ENCODE data around the gene MXD1. TPM values are rescaled to one million over a fixed set of nuclear protein-coding genes. Genes with fewer than 3 reads are reported as not detected.

The MXD1 gene
- total RNA-seq, 1 experiment from 2014 or later = 6.5 TPM

DNA sequence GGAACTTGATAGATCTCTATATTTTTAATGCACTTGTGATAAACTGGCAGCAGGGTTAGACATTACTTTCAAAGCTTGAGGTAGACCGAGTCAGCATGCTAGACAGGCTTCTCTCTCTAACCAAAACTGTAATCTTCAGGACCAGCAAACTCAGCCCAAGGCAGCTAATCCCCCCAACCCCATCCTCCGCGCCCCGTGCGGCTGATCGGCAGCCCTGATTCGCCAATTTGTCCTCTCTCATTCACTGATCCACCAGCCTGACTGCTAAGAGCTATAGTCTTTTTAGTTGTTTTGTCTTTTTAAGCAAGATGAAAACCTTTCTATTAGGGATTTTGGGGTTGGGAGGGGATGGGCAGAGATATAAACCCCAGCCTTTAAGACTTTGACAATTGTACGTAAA lies 25.8 kb downstream of the MXD1 start:
- H3K9me3 ChIP-seq (ENCODE audit: control insufficient read depth, insufficient read depth, low read depth, low read length) = no peaks in the 10 kb centered on the region
- intact Hi-C loops (cut with micrococcal nuclease; ENCODE audit: unreplicated experiment) = no loop called here

DNA sequence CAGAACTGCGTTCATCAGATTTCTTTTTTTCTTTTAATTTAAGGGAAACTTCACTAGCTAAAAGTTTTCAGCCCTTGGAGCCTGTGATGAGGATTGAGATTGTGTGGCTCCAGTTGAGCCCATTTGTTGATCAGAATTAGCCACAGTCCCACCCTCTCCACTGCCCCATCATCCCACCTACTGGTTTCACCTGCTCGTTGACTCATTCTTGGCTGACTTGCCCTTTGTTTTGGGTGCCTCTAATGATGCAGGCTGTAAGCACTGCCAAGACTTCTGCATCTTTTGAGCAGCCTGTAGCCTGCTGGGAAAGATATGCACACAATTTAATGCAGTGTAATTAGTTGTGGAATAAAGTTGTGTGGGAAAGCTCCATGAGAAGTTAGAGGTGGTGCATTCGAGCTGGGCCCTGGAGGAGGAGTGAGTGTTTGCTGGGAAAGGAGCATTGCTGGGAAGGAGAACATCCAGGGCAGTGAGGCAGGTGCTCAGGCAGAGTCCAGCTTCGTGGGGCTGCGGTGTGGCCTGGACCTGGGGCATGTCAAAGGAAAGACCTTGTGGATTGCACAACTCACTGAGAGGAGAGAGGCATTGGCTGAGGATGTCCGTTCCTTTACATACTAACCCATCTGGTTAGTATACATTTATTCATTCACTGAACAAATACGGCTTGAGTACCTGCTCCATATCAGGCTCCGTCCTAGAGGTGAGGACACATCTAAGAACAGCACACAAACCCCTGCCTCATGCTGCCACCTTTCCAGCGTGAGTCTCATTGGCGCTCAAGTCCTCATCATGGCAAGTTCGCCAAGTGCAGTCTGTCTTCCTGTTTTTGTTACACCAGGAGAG lies 28.3 kb downstream of the MXD1 start:
- POLR2A ChIA-PET = no interaction called here
- Histone ChIP-seq H3K36me3 (ENCODE audit: control insufficient read depth, insufficient read depth, low read length) (no peaks in the 10 kb centered on the region), H3K4me3 (ENCODE audit: low read depth in 2 of 2, low read length in 2 of 2) (no peak overlapping the region), H3K4me1 (ENCODE audit: control insufficient read depth, insufficient read depth, low read length) (peaks cover 22% of the 10 kb centered on the region), H3K27ac (ENCODE audit: low read length) (no peak overlapping the region), H3K9me3 (ENCODE audit: control insufficient read depth, insufficient read depth, low read depth, low read length) (no peaks in the 10 kb centered on the region), H3K27me3 (ENCODE audit: control insufficient read depth, insufficient read depth, low read length) (no peaks in the 10 kb centered on the region)
- DNase-seq (ENCODE audit: low read depth, low spot score) (no peak), ATAC-seq (no peak)
- in situ Hi-C loops (cut with HindIII; ENCODE audit: low pct_unique_long_range_greater_than_20kb, low sequenced_read_pairs) (no loop called here), intact Hi-C loops (cut with micrococcal nuclease; ENCODE audit: unreplicated experiment) (no loop called here)
- no TSS peak for BruUV-seq (replicated peaks)
- TF ChIP-seq, protein P1, sequence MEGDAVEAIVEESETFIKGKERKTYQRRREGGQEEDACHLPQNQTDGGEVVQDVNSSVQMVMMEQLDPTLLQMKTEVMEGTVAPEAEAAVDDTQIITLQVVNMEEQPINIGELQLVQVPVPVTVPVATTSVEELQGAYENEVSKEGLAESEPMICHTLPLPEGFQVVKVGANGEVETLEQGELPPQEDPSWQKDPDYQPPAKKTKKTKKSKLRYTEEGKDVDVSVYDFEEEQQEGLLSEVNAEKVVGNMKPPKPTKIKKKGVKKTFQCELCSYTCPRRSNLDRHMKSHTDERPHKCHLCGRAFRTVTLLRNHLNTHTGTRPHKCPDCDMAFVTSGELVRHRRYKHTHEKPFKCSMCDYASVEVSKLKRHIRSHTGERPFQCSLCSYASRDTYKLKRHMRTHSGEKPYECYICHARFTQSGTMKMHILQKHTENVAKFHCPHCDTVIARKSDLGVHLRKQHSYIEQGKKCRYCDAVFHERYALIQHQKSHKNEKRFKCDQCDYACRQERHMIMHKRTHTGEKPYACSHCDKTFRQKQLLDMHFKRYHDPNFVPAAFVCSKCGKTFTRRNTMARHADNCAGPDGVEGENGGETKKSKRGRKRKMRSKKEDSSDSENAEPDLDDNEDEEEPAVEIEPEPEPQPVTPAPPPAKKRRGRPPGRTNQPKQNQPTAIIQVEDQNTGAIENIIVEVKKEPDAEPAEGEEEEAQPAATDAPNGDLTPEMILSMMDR (IDR thresholded peaks at IDR 0.05) = no peak
- TF ChIP-seq SIN3A (IDR thresholded peaks at IDR 0.05; ENCODE audit: borderline replicate concordance, insufficient read depth, low read depth, low read length) (no peak), TCF7L2 (IDR thresholded peaks at IDR 0.05; ENCODE audit: low read depth, low read length) (no peak), POLR2AphosphoS5 (IDR thresholded peaks at IDR 0.05; ENCODE audit: low read depth, low read length) (no peak)
- TF ChIP-seq, protein P2, sequence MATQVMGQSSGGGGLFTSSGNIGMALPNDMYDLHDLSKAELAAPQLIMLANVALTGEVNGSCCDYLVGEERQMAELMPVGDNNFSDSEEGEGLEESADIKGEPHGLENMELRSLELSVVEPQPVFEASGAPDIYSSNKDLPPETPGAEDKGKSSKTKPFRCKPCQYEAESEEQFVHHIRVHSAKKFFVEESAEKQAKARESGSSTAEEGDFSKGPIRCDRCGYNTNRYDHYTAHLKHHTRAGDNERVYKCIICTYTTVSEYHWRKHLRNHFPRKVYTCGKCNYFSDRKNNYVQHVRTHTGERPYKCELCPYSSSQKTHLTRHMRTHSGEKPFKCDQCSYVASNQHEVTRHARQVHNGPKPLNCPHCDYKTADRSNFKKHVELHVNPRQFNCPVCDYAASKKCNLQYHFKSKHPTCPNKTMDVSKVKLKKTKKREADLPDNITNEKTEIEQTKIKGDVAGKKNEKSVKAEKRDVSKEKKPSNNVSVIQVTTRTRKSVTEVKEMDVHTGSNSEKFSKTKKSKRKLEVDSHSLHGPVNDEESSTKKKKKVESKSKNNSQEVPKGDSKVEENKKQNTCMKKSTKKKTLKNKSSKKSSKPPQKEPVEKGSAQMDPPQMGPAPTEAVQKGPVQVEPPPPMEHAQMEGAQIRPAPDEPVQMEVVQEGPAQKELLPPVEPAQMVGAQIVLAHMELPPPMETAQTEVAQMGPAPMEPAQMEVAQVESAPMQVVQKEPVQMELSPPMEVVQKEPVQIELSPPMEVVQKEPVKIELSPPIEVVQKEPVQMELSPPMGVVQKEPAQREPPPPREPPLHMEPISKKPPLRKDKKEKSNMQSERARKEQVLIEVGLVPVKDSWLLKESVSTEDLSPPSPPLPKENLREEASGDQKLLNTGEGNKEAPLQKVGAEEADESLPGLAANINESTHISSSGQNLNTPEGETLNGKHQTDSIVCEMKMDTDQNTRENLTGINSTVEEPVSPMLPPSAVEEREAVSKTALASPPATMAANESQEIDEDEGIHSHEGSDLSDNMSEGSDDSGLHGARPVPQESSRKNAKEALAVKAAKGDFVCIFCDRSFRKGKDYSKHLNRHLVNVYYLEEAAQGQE (IDR thresholded peaks at IDR 0.05; ENCODE audit: insufficient read depth in 1 of 2, low read depth in 2 of 2, low read length in 1 of 2) = no peak
- CTCF ChIA-PET = no interaction called here

More for the DNA sequence above, 25.8 kb downstream of the MXD1 start:
- TF ChIP-seq TCF7L2 (IDR thresholded peaks at IDR 0.05; ENCODE audit: low read depth, low read length) = no peak
- no peak for TF ChIP-seq POLR2AphosphoS5 (IDR thresholded peaks at IDR 0.05; ENCODE audit: low read depth, low read length)
- TF ChIP-seq SIN3A (IDR thresholded peaks at IDR 0.05; ENCODE audit: borderline replicate concordance, insufficient read depth, low read depth, low read length) = no peak
- TF ChIP-seq, protein P1 (IDR thresholded peaks at IDR 0.05) = no peak
- TF ChIP-seq, protein P2 (IDR thresholded peaks at IDR 0.05; ENCODE audit: insufficient read depth in 1 of 2, low read depth in 2 of 2, low read length in 1 of 2) = no peak
- in situ Hi-C loops (cut with HindIII; ENCODE audit: low pct_unique_long_range_greater_than_20kb, low sequenced_read_pairs) = no loop called here
- no peak overlapping the region for H3K27ac ChIP-seq (ENCODE audit: low read length)
- ChIA-PET POLR2A (no interaction called here), CTCF (no interaction called here)
- BruUV-seq (replicated peaks) = no TSS peak
- H3K27me3 ChIP-seq (ENCODE audit: control insufficient read depth, insufficient read depth, low read length) = no peaks in the 10 kb centered on the region
- no peaks in the 10 kb centered on the region; the same call in 1 of the 2 replicates for H3K4me1 ChIP-seq (ENCODE audit: control insufficient read depth, insufficient read depth, low read length)
- DNase-seq (ENCODE audit: low read depth, low spot score) (no peak), ATAC-seq (no peak)
- H3K4me3 ChIP-seq (ENCODE audit: low read depth in 2 of 2, low read length in 2 of 2) = no peak overlapping the region
- no peaks in the 10 kb centered on the region for H3K36me3 ChIP-seq (ENCODE audit: control insufficient read depth, insufficient read depth, low read length)
